C4-2B (cell line): ENCODE results near the gene FAHD1.
"Not testable (repeated sequence)": the region's sequence is repeated elsewhere in the genome, so short reads cannot be mapped to it uniquely, and the experiment has no call there.

Source experiments
- H3K27ac ChIP-seq: fragments of 450-650 bp; 2 replicates; pipeline ENCODE4 v1.5.1; 2017
- CTCF ChIP-seq: fragments of 450-650 bp; conservative IDR thresholded peaks from 2 replicates; pipeline ENCODE4 v1.5.1; 2017; ENCODE audit warnings: mild to moderate bottlenecking
- ZFX ChIP-seq: fragments of 450-650 bp; IDR thresholded peaks from 2 replicates; pipeline ENCODE4 v1.6.1; 2017

FAHD1 gene

DNA sequence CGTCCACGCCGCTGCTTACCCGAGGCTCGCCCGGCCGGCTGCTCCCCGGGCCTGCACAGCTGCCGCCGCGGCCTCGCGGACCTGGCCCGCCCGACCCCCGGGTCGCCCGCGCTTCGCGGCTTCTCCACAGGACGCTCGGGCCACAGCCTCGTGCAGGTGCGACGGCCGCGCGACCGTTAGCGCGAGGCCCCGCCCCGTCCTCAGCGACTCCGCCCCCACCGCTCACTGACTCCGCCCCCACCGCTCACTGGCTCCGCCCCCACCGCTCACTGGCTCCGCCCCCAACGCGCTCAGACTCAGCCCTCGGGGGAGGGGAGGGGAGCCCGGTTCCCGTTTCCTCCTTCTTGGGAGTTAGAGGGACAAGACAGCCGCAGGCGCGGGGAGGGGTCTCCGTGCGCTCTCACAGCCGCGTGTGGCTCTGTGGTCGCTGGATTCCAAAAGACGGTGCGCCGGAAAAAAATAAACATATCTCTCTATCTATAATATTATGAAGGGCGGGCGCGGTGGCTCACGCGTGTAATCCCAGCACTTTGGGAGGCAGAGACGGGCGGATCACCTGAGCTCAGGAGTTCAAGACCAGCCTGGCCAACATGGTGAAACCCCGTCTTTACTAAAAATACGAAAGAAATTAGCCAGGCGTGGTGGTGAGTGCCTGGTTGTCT lies 45.1 kb downstream of the FAHD1 start, which contains the start of gene MEIOB:
TSS of gene MEIOB (minus strand) at position 191 of the 662 bp plus-strand sequence. CDS start 3,989 bp downstream, outside the sequence.
- H3K27ac ChIP-seq, result no peak within 1 kb of the TSS
- TF ChIP-seq ZFX, result no peak
- TF ChIP-seq CTCF, result no peak

- TF ChIP-seq ZFX (no peak), CTCF (no peak)
- H3K27ac ChIP-seq, result no peak overlapping the region
Measured at GRCh38 chr16:1874854-1875253, 47.8 kb downstream of the FAHD1 start.

DNA sequence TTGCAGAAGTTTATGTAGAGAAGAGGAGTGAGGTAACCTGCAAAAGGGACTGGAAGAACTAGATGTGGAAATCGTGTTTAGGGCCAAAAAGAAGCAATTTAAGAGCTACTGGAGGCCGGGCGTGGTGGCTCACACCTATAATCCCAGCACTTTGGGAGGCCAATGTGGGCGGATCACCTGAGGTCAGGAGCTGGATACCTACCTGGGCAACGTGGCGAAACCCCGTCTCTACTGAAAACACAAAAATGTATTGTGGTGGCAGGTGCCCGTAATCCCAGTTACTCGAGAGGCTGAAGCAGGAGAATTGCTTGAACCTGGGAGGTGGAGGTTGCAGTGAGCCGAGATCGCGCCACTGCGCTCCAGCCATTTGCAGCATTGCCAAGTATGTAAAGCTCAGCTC lies 49.1 kb downstream of the FAHD1 start:
- H3K27ac ChIP-seq, result not testable (repeated sequence)

DNA sequence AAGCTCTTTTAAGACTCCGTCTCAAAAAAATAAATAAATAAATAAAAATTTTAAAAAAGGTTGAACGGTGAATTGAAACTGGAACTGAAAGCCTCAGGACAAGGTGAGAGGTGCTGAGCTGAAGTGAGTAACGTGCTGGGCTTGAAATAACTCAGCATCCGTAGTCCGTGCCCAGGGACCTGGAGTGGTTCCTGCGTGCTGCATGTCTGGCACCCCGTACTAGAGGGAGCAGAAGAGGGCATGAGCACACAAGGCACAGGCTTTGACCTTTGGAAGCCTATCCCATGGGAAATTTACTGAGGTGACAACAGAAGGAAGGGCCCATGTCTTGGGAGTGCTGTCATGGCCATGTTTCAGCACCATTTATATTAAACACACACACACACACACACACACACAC lies 49.5 kb downstream of the FAHD1 start:
- no peak for TF ChIP-seq CTCF
- TF ChIP-seq ZFX, result no peak
- H3K27ac ChIP-seq, result no peak overlapping the region

DNA sequence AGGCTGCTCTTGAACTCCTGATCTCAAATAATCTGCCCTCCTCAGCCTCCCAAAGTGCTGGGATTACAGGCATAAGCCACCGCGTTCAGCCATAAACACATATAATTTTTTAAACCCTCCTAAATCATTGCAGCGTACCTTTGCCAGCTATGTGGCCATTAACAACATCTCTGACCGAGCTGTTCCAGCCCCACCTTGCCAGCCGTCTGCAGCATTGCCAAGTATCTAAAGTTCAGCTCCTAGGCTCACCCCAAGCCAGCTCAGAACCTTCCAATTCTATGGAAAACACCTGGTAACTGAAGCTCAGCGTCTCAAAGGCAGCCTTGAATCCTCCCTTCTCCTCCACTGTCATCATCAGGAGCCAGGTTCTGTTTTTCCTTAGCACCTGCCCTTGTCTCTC lies 50.1 kb downstream of the FAHD1 start:
- TF ChIP-seq ZFX (no peak), CTCF (no peak)
- no peak overlapping the region for H3K27ac ChIP-seq

DNA sequence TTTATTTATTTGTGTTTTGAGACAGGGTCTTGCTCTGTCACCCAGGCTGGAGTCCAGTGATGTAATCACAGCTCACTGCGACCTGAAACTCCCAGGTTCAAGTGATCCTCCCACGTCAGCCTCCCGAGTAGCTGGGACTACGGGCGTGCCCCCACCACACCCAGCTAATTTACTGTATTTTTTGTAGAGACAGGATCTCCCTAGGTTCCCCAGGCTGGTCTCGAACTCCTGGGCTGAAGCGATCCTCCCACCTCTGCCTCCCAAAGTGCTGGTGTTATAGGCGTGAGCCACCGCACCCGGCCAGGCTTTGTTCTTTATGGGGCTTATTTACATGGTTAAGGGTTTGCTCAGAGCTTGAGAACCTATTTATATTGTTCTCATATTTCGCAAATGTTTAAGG lies 50.8 kb downstream of the FAHD1 start:
- no peak for TF ChIP-seq CTCF
- no peak for TF ChIP-seq ZFX

DNA sequence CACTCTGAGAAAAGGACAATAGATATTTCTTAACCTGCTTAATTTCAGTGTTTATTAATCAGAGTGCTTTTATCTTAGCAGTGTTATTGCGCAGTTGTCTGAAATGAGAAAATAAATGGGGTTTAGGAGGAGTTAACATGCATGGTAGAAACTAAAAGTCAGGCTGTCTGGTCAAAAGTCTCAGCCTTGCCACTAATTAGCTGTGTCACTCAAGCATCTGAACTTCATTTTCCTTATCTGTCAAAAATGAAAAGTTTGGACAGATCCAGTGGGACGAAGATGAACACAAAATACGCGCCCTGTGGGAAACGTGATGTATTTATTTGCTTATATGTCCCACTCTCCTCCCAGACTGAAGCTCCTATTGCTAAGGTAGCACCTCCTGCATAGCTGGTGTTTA lies 51.2 kb downstream of the FAHD1 start:
- H3K27ac ChIP-seq, result no peak overlapping the region
- no peak for TF ChIP-seq CTCF
- no peak for TF ChIP-seq ZFX

More for the DNA sequence above, 50.8 kb downstream of the FAHD1 start:
- no peak overlapping the region for H3K27ac ChIP-seq
